ENCODE measurements around the gene NTRK2.

Gene NTRK2

DNA sequence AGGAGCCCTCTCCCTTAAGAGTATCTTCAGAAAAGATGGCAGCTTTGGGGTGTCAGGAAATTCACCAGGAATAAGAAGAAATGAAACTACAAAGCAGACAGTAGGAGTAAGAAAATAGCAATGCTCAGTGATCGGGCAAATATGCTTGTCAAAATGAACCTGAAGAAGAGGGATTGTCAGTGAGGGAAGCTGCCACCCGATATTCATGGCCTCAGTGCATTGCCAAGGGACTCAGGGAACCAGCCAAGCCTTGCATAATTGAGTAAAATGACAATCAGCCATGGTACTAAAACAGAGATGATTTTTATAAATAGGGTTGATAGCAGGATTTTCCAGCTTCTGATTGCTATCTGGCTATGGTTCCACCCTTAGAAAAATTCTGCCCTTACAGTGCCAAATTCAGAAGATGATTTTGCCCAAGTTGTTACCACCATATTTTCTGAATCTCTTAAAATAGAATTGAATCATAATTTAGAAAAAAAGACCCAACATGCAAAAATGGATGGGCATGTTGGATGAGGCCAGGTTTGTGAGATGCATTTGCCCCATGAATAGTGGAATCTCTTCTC lies 274.0 kb downstream of the NTRK2 start:
- DNase-seq: no peak

DNA sequence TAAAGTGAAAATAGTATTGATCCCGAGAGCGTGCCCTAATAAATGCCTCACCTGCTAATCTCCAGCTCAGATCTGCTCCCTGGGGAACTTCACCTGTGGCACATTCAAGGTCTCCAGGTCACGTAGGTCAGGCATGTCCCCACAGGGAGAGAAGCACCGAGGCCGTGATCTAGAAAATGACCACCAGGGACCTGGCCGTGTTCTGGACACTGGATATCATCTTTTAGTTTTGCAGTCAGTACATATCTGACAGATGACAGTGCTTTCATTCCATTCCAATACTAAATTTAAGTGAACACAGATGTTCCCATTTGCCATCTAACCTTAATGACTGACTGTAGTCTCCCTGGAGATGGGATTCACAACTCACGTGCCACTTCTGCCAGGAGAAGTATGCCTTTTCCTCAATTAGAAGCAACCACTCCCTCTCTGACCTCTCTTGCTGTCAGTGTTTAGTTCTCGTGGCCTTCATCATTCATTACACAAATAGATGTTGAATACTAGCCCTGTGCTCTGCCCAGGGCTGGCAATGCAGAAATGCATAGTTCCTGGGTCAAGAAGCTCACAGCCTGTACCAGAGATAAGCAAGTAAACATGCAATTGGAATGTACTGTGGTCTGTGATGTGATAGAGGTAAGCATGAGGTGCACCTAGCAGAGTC lies 276.5 kb downstream of the NTRK2 start:
- no peak for DNase-seq

DNA sequence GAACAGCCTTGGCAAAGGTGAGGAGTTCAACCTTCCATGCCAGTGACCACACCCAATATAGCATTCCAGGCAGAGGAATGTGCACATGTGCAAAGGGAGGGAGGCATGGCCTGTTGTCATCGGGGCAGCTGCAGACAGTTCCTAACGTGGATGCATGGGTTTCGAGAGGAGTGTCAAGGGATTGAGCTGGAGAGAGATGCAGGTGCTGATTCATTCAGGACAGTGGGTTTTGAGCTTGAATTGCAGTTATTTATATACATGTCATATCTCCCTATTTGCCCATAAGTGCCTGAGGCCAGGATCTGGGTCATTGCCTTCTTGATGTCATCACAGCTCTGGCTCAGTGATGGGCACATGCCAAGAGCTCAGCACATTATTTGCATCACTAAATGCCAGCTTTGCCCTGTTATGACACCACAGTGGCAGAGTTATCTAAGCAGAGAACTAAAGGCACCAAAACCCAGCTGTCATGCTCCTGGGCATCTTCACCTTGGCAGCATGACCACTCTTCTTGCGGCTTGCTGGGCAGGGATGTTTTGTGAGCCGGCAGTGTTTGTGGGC lies 278.0 kb downstream of the NTRK2 start:
- DNase-seq: no peak

DNA sequence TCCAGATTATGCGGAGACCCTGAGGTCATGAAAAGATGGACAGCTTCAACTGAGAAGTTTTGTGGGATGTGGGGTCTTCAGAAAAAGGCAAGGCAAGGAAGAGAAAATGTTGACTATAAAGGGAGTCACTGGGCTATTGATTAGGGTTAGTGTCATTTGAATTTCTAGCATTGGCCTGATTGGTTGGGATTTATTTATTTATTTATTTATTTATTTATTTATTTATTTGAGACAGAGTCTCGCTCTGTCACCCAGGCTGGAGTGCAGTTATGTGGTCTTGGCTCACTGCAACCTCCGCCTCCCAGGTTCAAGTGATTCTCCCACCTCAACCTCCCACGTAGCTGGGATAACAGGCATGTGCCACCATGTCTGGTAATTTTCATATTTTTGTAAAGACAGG lies 279.7 kb downstream of the NTRK2 start:
- DNase-seq: no peak

DNA sequence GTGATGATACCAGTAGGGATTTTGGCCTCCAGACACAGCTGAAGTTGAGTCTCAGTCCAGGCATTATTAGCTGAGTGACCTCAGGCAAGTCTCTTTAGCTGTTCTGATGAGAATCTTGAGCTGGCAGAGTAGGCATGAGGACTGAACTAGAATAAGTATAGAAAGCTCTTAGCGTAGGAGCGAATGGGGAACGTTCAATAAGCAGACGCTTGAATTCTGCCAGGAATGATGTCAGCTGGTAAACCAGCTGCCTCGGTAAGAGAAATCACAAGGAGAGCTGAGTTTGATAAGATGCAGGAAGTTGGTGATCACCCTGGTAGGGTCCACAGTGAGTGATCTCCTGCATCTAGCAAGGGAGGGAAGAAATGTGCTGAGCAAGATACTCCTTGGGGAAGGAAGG lies 280.4 kb downstream of the NTRK2 start:
- no peak for DNase-seq

DNA sequence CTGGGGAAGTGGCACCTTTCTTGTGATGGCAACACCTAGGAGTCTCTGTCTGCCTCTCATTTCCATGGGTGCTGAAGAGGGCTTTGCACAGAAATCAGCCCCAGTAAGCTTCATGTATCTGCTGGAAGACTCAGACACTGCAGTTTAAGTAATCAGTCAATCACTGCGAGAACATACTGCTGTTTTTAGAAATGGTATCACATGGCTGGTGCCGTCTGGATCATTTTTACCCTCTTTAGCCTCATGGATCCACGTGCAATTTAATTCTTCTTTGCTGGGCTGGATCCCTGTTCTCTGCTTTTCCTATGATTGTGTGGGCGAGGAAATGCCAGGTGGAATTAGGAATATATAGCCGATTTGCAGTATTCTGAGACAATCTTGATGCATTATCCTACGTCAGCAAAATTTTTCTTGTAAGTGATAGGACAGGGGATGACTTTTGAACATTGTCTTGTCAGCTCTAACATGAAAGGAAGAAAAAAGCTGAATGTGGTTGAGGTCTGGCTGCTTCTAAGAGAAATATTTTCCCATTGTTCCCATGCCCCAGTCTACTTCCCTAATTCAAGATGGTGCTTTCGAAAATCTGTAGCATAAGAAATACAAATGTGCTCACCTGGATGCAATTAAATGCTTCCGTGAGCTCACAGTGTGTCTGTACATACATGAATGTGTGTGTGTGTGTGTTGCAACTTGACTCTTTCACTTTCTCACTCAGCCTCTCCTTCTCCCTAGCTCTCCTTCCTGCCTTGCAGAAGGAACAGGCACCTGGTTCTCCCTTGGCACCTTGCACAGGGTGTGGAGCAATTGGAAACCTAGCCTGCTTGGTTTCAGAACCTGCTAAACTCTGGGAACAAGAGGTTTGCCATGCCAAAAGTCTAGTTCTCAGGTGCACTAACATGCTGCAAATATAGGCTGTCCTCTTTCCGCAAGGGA lies 281.6 kb downstream of the NTRK2 start:
- no peak for DNase-seq

DNA sequence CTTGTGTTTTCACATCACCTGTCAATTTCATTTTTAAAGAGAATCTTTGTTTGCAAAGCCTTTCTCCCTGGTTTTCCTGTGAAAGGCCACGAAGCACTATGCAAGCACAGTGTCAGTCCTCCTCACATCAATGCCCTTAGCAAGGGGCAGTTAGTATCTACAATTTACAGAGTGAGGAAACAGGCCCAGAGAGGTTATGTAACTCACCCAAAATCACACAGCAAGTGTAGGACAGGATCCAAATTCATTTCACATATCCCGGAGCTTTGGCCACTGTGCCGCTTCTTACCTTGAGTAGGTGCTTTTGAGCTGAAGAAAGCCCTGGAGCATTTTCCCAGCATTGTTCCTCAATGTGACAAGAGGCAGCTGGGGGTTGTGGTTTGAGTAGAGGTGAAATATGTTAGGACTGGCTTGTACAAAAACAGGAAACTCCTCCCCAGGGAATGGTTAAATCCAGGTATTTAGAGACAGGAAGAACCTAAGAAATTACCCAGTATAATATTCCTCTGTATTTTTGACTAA lies 283.8 kb downstream of the NTRK2 start:
- no peak for DNase-seq

DNA sequence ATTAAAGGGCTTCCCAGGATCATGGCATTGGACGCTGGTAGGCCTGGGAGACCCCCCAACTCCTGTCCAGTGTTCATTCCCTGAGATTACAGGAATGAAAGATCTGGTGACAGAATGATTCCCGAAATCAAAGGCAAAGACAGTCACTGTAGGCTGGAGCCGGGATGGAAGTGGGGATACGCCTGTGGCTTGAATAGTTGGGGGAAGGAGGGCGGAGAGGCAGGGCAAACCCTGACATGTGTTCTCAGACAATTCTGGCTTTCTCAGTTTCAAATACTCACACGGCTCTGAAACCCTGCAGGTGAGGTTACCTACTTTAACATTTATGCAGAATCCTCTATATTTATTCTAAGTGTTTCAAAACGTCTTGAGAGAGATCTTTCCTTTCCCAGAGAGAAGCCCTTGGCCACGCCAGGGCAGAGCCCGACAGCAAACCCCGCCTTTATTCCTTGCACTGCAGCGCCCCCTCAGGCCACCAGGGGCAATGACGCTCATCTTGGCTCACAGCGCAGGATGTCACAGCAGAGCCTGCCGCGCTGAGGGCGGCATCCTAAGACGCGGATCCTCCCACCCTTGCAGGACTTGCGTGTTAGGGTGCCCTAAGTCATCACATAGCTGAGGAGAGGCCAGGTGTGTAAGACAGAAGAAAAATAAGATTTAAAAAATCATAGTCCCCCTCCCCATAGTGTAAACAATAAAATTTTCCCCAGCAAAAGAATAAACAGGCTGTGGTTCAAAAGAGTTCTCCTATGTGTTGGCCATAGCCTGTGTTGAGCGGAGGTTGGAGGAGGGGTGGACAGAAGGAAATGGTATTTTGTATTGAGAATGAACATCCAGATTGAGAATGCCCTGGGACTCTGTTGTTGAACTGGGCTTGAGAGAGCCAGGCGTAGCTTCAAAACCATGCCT lies 284.5 kb downstream of the NTRK2 start:
- DNase-seq: peak; percentile 43 to 71 (median 60)

DNA sequence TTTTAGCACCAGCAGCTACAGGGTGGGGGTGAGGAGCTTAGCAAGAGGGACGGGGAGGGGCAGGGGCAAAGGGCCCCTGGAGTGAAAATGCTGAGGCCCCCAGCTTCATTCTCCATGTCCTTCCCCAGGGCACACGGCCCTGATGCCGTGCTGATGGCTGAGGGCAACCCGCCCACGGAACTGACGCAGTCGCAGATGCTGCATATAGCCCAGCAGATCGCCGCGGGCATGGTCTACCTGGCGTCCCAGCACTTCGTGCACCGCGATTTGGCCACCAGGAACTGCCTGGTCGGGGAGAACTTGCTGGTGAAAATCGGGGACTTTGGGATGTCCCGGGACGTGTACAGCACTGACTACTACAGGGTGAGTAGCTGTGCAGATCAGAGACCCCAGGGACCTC lies 285.6 kb downstream of the NTRK2 start:
- no peak for DNase-seq

DNA sequence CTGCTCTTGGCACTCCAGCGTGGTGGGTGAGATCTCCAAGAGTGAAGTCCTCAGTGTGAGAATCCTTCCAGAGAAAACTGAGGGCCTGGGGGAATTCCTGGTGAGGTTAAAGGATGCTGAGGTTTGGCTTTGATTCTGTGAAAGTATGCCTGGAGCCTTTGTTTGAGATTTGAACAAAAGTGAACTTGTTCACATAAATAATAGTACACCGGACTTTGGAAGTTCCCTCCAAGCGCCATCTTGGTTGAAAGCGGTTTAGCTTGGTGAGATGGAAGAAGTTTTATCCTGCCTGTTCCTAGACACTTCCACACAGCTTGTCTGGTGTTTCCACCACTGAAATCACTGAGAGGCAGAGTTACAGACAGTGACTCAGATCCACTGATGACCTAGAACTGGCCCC lies 286.4 kb downstream of the NTRK2 start:
- DNase-seq: no peak

DNA sequence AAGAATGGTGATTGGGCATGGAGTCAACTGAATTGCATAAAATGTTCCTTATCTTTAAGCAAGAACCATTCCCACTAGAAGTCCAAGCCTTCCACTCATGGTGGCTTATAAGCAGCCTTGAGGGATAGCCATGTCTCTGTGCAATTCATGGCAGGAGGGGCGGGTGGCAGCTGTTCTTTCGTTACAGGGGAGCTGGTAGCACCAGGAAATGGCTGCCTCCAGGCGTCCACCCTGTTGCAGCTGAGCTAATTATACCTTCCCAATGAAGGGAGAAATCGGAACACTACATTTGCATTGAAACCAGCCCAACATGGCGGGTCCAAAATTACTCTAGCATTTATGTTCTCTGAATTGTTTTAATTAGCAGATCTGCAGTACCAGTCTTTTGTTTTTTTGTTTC lies 289.8 kb downstream of the NTRK2 start:
- DNase-seq: no peak

DNA sequence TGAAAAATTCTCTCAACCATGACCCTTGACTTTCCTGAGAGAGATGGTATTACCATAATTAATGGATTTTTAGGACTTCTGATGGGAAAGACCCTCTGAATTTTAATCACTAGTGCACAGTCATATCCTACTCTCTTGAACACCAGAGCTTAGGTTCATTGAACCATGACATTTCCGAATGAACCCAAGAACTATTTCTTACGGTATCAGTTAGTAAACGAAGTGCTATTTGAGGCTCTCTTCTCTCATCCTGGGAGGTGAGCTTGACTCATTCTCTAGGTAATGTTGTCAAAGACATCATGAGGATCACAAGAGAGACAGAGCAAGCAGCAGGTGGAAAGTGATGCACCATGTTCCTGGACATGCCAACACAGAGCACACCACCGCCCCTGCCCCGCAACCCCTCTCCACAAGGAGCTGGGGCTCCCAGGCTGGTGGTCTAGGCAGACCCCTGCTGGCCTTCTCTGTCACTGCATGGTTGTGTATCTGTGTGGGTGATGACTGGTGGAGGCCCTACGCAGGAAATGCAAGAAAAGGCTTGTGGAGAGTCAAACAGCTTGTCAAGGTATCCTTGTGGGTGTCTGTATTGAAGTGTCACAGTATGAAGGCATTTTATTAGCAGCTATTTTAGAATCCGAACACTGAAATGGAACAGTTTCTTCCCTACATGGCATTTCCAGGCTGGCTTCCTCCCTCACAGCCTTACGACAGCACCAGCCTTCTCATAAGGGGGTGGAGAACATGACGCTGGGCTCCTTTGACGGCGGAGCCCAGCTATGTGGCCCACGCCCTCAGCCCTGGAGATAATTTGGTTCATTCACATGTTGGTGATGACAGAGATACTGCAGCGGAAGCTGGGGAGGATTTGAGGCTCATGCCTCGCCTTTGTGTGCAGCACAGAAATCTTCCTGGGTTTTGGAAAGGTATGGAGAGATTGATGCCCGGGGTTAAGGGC lies 297.6 kb downstream of the NTRK2 start:
- no peak for DNase-seq

DNA sequence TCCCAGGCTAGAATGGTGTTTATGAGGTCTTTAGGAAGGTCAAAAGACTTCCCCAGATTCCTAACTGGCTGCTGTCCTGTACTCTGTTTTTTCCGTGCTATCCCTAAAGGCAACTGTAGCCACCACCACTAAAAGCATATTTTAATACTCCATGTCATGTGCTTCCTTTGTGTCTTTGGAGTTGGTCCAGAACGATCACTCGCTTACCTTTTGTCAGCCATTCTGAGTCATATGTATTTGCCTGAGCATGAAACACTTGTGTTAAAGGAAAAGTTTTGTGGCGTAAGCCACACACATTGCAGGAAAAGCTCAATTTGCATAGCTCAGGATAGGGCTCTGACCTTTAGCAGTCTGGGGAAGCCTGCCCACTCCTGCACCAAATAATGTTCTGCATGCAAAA lies 299.6 kb downstream of the NTRK2 start:
- no peak for DNase-seq

DNA sequence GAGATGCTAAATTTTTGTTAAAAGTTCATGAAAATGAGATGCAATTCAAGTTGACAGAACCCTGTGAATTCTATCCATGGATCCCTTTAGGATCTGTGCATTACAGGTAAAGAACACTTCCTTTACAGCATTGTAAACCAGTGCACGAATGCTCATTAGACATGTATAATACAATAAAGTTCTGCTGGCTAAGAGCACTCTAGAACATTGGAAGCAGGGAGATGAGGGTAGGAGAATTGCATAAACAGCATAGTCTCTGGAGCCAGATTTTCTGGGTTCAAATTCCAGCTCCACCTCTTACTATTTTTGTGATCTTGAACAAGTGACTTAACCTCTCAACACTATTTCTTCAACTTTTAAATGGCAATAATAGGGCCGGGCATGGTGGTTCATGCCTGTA lies 300.2 kb downstream of the NTRK2 start:
- DNase-seq: no peak

DNA sequence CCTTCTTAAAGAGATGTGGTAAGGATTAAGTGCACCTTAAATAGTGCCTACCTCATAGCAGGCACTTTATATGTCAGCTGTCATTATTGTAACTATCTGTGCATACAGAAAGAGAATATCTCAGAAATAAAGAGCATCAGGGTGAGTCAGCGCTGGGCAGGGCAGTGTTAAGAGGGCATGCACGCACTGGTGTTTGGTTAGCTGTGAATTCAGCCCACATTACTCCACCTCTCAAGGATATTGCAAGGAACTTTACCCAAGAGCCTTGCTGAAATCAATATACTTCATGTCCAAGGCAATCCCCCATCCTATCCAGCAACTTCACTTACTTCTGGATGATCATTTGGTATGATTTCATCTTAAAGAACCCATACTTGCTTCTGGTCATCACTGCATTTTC lies 300.9 kb downstream of the NTRK2 start:
- no peak for DNase-seq

DNA sequence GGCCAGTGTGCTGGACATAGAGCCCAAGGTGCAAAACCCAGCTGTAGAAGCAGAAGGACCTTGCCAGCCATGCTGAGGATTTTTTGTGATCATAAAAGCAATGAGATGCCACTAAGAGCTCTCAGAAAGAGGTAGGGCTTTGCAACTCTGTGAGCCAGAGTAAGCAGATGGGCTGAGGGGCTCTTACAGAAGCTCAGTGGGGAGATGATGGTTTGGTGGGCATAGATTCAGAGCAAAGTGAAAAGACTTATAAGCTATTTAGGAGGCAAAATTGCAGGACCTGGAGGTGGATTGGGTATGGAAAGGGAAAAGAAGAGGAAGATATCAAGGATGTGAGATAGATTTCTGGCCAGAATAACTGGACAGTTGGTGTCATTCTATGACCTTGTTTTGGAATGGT lies 302.0 kb downstream of the NTRK2 start:
- DNase-seq: no peak

DNA sequence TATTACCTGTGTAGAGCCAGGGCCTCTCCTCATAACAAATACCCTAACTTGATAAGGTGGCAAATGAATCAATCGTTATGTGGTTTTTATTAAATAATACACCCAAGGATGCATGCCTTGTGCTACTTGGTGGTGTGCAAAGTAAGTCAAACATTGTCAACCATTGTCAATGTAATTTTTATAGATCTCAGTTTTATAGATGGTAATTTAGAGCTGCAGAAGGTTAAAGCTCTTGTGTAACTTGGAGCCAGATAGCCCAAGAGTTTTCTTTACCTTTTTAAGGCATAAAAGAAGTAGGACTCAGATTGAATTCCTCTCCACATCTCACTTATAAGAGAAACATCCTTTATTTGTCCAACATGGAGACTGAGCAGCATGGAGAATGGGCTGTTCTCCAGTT lies 304.7 kb downstream of the NTRK2 start:
- DNase-seq: no peak

DNA sequence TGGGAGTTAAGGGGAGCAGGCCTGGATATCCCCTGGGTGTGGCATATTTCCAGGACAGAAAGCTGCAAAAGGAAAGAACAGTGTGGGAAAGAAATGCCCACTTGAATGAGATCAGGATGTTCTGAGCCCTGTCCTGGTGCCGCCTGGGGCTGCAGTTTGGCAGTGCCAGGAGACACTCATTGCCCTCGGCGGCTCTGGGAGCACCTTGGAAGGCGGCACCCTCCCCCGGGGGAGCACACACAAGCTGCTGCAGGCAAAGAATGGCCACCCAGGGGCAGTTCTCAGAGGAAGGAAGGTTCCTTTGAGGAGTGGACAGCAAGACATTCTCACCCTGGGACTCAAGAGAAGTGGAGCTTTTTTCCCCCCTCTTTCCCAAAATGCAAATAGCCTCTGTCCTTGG lies 305.3 kb downstream of the NTRK2 start:
- DNase-seq: no peak

DNA sequence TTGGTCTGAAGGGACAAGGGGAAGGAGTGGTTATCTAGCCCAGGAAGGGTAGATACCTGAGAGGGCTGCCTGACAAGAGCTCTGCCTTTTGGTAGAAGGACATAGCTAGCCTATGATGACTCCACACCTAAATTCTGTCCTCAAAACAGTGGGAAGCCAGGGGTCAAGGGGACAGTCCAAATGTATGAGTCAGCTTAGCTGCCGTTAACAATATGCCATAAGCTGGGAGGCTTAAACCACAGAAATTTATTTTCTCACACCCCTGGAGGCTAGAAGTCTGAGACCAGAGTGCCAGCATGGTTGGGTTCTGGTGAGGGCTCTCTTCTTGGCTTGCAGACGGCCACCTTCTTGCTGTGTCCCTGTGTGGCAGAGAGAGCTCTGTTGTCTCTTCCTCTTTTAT lies 306.4 kb downstream of the NTRK2 start:
- no peak for DNase-seq

DNA sequence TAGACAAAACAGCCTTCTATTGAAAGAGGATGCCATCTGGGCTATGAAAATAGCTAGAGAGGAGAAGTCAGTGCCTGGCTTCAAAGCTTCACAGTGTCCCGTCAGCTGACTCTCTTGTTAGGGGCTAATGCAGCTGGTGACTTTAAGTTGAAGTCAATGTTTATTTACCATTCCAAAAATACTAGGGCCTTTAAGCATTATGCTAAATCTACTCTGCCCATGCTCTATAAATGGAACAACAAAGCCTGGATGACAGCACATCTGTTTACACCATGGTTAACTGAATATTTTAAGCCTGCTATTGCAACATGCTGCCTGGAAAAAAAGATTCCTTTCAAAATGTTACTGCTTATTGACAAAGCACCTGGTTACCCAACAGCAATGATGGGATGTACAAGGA lies 309.1 kb downstream of the NTRK2 start:
- DNase-seq: no peak

DNA sequence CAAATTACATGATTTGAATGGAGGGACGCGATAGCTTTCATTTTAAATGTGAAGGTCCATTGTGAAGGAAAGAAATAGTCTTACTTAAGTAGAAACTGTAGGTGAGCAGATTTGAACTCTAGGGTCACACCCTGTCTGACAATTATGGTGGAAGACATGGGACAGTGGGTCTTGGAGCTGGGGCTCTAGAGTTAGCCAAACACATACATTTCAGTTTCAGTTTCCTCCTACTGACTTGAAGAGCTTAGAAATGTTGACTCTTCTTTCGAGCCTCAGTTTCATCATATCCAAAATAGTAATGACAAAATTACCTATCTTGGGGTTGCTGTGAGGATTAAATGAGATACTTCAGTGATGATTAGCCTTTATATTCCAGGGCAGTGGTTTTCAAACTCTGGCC lies 314.2 kb downstream of the NTRK2 start:
- DNase-seq: no peak
